HepG2 (cell line): ENCODE results near the gene ALDH3B1. TPM values are rescaled to one million over a fixed set of nuclear protein-coding genes. Genes with fewer than 3 reads are reported as not detected.

ENCODE experiments used
- EED ChIP-seq: sonication (generic); formaldehyde crosslinking; IDR thresholded peaks from 2 replicates; pipeline ENCODE4 v1.5.0; 2020; ENCODE audit warnings: mild to moderate bottlenecking, missing genetic modification reagents
- NFYB ChIP-seq: sonication (generic); formaldehyde crosslinking; IDR thresholded peaks from 2 replicates; pipeline ENCODE4 v1.4.0; 2020; ENCODE audit warnings: missing genetic modification reagents
- NR2F2 ChIP-seq: IDR thresholded peaks from 2 replicates; pipeline ENCODE4 v1.6.1; 2012; ENCODE audit warnings: low read depth, inconsistent platforms, borderline replicate concordance
- NR2F6 ChIP-seq, 2 experiments: IDR thresholded peaks; 2 replicates each; pipeline ENCODE4 v1.6.1; 2016; ENCODE audit warnings: antibody characterized with exemption in 1 of 2, mild to moderate bottlenecking in 1 of 2
- RBM22 ChIP-seq: fragments of 200-400 bp; formaldehyde crosslinking; optimal IDR thresholded peaks from 2 replicates; pipeline ENCODE3; 2017; ENCODE audit warnings: mild to moderate bottlenecking, low read length, moderate library complexity
- RXRB ChIP-seq: IDR thresholded peaks from 2 replicates; pipeline ENCODE4 v1.6.1; 2016; ENCODE audit warnings: borderline replicate concordance, missing genetic modification reagents, missing compliant biosample characterization
- ZMAT3 ChIP-seq: sonication (generic); formaldehyde crosslinking; conservative IDR thresholded peaks from 2 replicates; pipeline ENCODE4 v1.7.0; 2021; ENCODE audit warnings: missing genetic modification reagents
- ZNF569 ChIP-seq: sonication (generic); formaldehyde crosslinking; IDR thresholded peaks from 2 replicates; pipeline ENCODE4 v1.5.0; 2020; ENCODE audit warnings: mild to moderate bottlenecking, missing genetic modification reagents, moderate library complexity, borderline replicate concordance
- polyA plus RNA-seq, 8 experiments: library from polyadenylated mRNA; depleted of rRNA in 3 of 8; stranded (reverse) in 7 of 8; unstranded in 1 of 8; fragments of >200 nt; fragmentation: Illumina TruSeq in 4 of 8; extraction: Trizol in 4 of 8; gene quantifications; 2 replicates each; pipeline versions ENCODE4 v1.2.1 to v1.2.3, GENCODE V29; 2011 to 2016; ENCODE audit warnings: low read depth in 4 of 8, missing spikeins in 1 of 8, mixed read lengths in 1 of 8; ENCODE audit not compliant: insufficient read depth in 1 of 8
- total RNA-seq, 5 experiments: library from RNA; depleted of rRNA; stranded (reverse); fragments of >200 nt; fragmentation: Illumina TruSeq; extraction: Trizol; gene quantifications; 2 replicates each; pipeline ENCODE4 v1.2.3, GENCODE V29; 2016; ENCODE audit warnings: low read depth in 1 of 5
- TF ChIP-seq, protein P1 (sequence below): IDR thresholded peaks from 2 replicates; pipeline ENCODE4 v1.6.1; 2016; ENCODE audit warnings: missing compliant biosample characterization, missing genetic modification reagents, borderline replicate concordance
- TF ChIP-seq, protein P2 (sequence below), 2 experiments: fragments of 450-650 bp in 1 of 2; sonication (generic) in 1 of 2; formaldehyde crosslinking; IDR thresholded peaks; 2 replicates each; pipeline versions ENCODE4 v1.5.0 to v1.8.0; 2020 to 2022; ENCODE audit warnings: mild to moderate bottlenecking in 1 of 2, missing genetic modification reagents in 1 of 2
- TF ChIP-seq, protein P3 (sequence below): sonication (generic); formaldehyde crosslinking; IDR thresholded peaks from 2 replicates; pipeline ENCODE4 v1.4.0; 2020; ENCODE audit warnings: missing genetic modification reagents
- TF ChIP-seq, protein P4 (sequence below): IDR thresholded peaks from 2 replicates; pipeline ENCODE4 v1.6.1; 2016; ENCODE audit warnings: missing biosample characterization, missing genetic modification reagents, low read depth
- TF ChIP-seq, protein P5 (sequence below): sonication (generic); formaldehyde crosslinking; IDR thresholded peaks from 2 replicates; pipeline ENCODE4 v1.5.0; 2020; ENCODE audit warnings: mild to moderate bottlenecking, missing genetic modification reagents, moderate library complexity
- TF ChIP-seq, protein P6 (sequence below): sonication (generic); formaldehyde crosslinking; IDR thresholded peaks from 2 replicates; pipeline ENCODE4 v1.9.0; 2022; ENCODE audit warnings: missing genetic modification reagents, mild to moderate bottlenecking, borderline replicate concordance
- TF ChIP-seq, protein P7 (sequence below): IDR thresholded peaks from 2 replicates; pipeline ENCODE4 v1.6.1; 2016; ENCODE audit warnings: low read depth

Gene ALDH3B1
- total and polyA plus RNA-seq, 2 of the 13 experiments (the other 11 are each of a cell fraction or from before 2014, with no cell fraction given) = 4.0 to 6.7 TPM

DNA sequence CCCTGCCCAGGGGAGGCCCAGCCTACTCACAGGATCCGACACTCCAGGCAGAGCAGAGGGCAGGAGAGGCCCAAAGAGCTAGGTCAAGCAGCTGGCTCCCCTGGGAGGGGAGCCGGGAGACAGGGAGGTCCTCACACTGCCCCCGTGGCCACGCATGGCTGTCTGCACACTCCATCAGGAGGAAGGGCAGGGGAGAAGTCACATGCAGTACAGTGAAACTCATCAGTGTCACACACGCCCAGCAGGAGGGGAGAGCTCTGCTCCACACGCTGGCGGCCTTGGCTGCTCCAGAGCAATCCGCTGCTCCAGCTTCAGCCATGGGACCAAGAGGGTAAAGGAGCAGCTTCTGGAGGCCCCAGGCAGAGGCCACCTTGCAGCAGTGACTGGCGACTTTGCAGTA is 43.0 kb downstream of the ALDH3B1 start (continued):
- TF ChIP-seq, protein P1, sequence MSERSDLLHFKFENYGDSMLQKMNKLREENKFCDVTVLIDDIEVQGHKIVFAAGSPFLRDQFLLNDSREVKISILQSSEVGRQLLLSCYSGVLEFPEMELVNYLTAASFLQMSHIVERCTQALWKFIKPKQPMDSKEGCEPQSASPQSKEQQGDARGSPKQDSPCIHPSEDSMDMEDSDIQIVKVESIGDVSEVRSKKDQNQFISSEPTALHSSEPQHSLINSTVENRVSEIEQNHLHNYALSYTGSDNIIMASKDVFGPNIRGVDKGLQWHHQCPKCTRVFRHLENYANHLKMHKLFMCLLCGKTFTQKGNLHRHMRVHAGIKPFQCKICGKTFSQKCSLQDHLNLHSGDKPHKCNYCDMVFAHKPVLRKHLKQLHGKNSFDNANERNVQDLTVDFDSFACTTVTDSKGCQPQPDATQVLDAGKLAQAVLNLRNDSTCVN = 0 out of 2 replicates have a peak, but pooled peaks have one; percentile 46
- TF ChIP-seq RXRB (CRISPR knock-in tag) = no peak
- TF ChIP-seq ZNF569 (CRISPR knock-in tag) = no peak
- TF ChIP-seq, protein P2, sequence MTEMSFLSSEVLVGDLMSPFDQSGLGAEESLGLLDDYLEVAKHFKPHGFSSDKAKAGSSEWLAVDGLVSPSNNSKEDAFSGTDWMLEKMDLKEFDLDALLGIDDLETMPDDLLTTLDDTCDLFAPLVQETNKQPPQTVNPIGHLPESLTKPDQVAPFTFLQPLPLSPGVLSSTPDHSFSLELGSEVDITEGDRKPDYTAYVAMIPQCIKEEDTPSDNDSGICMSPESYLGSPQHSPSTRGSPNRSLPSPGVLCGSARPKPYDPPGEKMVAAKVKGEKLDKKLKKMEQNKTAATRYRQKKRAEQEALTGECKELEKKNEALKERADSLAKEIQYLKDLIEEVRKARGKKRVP (CRISPR knock-in tag; IDR thresholded peaks at IDR 0.05) = no peak
- TF ChIP-seq, protein P3, sequence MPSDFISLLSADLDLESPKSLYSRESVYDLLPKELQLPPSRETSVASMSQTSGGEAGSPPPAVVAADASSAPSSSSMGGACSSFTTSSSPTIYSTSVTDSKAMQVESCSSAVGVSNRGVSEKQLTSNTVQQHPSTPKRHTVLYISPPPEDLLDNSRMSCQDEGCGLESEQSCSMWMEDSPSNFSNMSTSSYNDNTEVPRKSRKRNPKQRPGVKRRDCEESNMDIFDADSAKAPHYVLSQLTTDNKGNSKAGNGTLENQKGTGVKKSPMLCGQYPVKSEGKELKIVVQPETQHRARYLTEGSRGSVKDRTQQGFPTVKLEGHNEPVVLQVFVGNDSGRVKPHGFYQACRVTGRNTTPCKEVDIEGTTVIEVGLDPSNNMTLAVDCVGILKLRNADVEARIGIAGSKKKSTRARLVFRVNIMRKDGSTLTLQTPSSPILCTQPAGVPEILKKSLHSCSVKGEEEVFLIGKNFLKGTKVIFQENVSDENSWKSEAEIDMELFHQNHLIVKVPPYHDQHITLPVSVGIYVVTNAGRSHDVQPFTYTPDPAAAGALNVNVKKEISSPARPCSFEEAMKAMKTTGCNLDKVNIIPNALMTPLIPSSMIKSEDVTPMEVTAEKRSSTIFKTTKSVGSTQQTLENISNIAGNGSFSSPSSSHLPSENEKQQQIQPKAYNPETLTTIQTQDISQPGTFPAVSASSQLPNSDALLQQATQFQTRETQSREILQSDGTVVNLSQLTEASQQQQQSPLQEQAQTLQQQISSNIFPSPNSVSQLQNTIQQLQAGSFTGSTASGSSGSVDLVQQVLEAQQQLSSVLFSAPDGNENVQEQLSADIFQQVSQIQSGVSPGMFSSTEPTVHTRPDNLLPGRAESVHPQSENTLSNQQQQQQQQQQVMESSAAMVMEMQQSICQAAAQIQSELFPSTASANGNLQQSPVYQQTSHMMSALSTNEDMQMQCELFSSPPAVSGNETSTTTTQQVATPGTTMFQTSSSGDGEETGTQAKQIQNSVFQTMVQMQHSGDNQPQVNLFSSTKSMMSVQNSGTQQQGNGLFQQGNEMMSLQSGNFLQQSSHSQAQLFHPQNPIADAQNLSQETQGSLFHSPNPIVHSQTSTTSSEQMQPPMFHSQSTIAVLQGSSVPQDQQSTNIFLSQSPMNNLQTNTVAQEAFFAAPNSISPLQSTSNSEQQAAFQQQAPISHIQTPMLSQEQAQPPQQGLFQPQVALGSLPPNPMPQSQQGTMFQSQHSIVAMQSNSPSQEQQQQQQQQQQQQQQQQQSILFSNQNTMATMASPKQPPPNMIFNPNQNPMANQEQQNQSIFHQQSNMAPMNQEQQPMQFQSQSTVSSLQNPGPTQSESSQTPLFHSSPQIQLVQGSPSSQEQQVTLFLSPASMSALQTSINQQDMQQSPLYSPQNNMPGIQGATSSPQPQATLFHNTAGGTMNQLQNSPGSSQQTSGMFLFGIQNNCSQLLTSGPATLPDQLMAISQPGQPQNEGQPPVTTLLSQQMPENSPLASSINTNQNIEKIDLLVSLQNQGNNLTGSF = no peak
- TF ChIP-seq, protein P4, sequence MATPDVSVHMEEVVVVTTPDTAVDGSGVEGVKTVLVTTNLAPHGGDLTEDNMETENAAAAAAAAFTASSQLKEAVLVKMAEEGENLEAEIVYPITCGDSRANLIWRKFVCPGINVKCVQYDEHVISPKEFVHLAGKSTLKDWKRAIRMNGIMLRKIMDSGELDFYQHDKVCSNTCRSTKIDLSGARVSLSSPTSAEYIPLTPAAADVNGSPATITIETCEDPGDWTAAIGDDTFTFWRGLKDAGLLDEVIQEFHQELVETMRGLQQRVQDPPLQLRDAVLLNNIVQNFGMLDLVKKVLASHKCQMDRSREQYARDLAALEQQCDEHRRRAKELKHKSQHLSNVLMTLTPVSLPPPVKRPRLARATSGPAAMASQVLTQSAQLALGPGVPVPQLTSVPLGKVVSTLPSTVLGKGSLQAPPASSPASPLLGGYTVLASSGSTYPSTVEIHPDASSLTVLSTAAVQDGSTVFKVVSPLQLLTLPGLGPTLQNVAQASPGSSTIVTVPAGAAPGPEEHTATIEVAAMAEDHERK (CRISPR knock-in tag) = no peak
- TF ChIP-seq, protein P5, sequence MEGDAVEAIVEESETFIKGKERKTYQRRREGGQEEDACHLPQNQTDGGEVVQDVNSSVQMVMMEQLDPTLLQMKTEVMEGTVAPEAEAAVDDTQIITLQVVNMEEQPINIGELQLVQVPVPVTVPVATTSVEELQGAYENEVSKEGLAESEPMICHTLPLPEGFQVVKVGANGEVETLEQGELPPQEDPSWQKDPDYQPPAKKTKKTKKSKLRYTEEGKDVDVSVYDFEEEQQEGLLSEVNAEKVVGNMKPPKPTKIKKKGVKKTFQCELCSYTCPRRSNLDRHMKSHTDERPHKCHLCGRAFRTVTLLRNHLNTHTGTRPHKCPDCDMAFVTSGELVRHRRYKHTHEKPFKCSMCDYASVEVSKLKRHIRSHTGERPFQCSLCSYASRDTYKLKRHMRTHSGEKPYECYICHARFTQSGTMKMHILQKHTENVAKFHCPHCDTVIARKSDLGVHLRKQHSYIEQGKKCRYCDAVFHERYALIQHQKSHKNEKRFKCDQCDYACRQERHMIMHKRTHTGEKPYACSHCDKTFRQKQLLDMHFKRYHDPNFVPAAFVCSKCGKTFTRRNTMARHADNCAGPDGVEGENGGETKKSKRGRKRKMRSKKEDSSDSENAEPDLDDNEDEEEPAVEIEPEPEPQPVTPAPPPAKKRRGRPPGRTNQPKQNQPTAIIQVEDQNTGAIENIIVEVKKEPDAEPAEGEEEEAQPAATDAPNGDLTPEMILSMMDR = no peak
- TF ChIP-seq, protein P6, sequence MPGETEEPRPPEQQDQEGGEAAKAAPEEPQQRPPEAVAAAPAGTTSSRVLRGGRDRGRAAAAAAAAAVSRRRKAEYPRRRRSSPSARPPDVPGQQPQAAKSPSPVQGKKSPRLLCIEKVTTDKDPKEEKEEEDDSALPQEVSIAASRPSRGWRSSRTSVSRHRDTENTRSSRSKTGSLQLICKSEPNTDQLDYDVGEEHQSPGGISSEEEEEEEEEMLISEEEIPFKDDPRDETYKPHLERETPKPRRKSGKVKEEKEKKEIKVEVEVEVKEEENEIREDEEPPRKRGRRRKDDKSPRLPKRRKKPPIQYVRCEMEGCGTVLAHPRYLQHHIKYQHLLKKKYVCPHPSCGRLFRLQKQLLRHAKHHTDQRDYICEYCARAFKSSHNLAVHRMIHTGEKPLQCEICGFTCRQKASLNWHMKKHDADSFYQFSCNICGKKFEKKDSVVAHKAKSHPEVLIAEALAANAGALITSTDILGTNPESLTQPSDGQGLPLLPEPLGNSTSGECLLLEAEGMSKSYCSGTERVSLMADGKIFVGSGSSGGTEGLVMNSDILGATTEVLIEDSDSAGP = no peak
- TF ChIP-seq RBM22 = peak; percentile 78
- TF ChIP-seq ZMAT3 (CRISPR knock-in tag) = no peak
- TF ChIP-seq, protein P7, sequence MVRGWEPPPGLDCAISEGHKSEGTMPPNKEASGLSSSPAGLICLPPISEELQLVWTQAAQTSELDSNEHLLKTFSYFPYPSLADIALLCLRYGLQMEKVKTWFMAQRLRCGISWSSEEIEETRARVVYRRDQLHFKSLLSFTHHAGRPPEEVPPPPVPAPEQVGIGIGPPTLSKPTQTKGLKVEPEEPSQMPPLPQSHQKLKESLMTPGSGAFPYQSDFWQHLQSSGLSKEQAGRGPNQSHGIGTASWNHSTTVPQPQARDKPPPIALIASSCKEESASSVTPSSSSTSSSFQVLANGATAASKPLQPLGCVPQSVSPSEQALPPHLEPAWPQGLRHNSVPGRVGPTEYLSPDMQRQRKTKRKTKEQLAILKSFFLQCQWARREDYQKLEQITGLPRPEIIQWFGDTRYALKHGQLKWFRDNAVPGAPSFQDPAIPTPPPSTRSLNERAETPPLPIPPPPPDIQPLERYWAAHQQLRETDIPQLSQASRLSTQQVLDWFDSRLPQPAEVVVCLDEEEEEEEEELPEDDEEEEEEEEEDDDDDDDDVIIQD (CRISPR knock-in tag) = no peak
- no peak for TF ChIP-seq NR2F6 (IDR thresholded peaks at IDR 0.05)
- no peak for TF ChIP-seq NR2F6 (CRISPR knock-in tag; IDR thresholded peaks at IDR 0.05)
- no peak for TF ChIP-seq EED (CRISPR knock-in tag)
- no peak for TF ChIP-seq NR2F2
- TF ChIP-seq NFYB (CRISPR knock-in tag) = no peak
